ENCODE results near the gene ELAC1. TPM values are rescaled to one million over a fixed set of nuclear protein-coding genes. Genes with fewer than 3 reads are reported as not detected.

Gene ELAC1
- total and polyA plus RNA-seq, 2 experiments from 2014 or later = 2.8 to 3.2 TPM

GRCh38 chr18:50973367-50974126 is 5.7 kb downstream of the ELAC1 start (continued):
- TF ChIP-seq CTCF (conservative IDR thresholded peaks at IDR 0.05; ENCODE audit: low read depth in 2 of 2) (no peak), JUNB (IDR thresholded peaks at IDR 0.05; ENCODE audit: unreplicated experiment) (no peak)

- Histone ChIP-seq H3K4me3 (no peak overlapping the region), H3K27ac (ENCODE audit: low read depth) (no peak overlapping the region), H3K36me3 (ENCODE audit: insufficient read depth) (peaks cover 17% of the 10 kb centered on the region; the same call in 1 of the 2 replicates), H4K20me1 (replicated peaks; ENCODE audit: insufficient read depth) (no peaks in the 10 kb centered on the region), H2AFZ (no peak overlapping the region), H3K9me2 (ENCODE audit: insufficient read depth) (no peaks in the 10 kb centered on the region), H3K27me3 (ENCODE audit: insufficient read depth) (no peaks in the 10 kb centered on the region), H3F3A (replicated peaks; ENCODE audit: low read depth) (no peaks in the 10 kb centered on the region), H3K4me1 (ENCODE audit: insufficient read depth) (no peaks in the 10 kb centered on the region), H3K4me2 (no peak overlapping the region), H3K79me2 (replicated peaks; ENCODE audit: insufficient read depth) (no peaks in the 10 kb centered on the region)
- ATAC-seq (no peak), DNase-seq (ENCODE audit: low spot score) (no peak)
- peaks cover 29% of the 10 kb centered on the region for H3K9me3 Mint-ChIP-seq
- H3K36me3 Mint-ChIP-seq (ENCODE audit: low read depth) = peaks cover 53% of the 10 kb centered on the region
- peaks cover 2% of the 10 kb centered on the region for H3K27me3 Mint-ChIP-seq (ENCODE audit: insufficient read depth, low read depth, poor library complexity)
- H3K4me3 Mint-ChIP-seq = no peak overlapping the region
- no peaks in the 10 kb centered on the region for H3K4me1 Mint-ChIP-seq
- H3K27ac Mint-ChIP-seq = no peak overlapping the region
- no peak for TF ChIP-seq JUNB (IDR thresholded peaks at IDR 0.05; ENCODE audit: unreplicated experiment)
- no peak for TF ChIP-seq POLR2AphosphoS5 (IDR thresholded peaks at IDR 0.05; ENCODE audit: low read depth)
- TF ChIP-seq ZNF462 (CRISPR knock-in tag; IDR thresholded peaks at IDR 0.05) = no peak
- TF ChIP-seq ETS1 (IDR thresholded peaks at IDR 0.05) = no peak
- TF ChIP-seq NANOG (IDR thresholded peaks at IDR 0.05; ENCODE audit: borderline replicate concordance) = no peak
- no peak for TF ChIP-seq ZNF331 (CRISPR knock-in tag; IDR thresholded peaks at IDR 0.05; ENCODE audit: low read depth)
- TF ChIP-seq EZH2phosphoT487 (IDR thresholded peaks at IDR 0.05; ENCODE audit: unreplicated experiment) = no peak
- no peak for TF ChIP-seq STAT1 (IDR thresholded peaks at IDR 0.05; ENCODE audit: unreplicated experiment)
- TF ChIP-seq CTCF (conservative IDR thresholded peaks at IDR 0.05; ENCODE audit: low read depth in 2 of 2) = no peak
- no peak for TF ChIP-seq ZNF114 (CRISPR knock-in tag; IDR thresholded peaks at IDR 0.05)
- TF ChIP-seq CREB1 (CRISPR knock-in tag; IDR thresholded peaks at IDR 0.05; ENCODE audit: low read depth) = no peak
These were observed 9.4 kb downstream of the ELAC1 start for GRCh38 chr18:50977037-50977760.
